Stomach (tissue), 4 donors: ENCODE data around the gene MEN1.

Source experiments
- CTCF ChIP-seq, 7 experiments: fragments of 450-650 bp in 4 of 7; fragments of 200-600 bp in 3 of 7; sonication (generic) in 3 of 7; IDR thresholded peaks; one replicate each; pipeline ENCODE4 v1.5.1; 2016 to 2019; ENCODE audit warnings: antibody characterized with exemption in 7 of 7, control low read depth in 2 of 7, mild to moderate bottlenecking in 1 of 7
- POLR2A ChIP-seq, 4 donors: fragments of 450-650 bp; IDR thresholded peaks; one replicate each; pipeline ENCODE4 v1.6.1; 2016; ENCODE audit warnings: antibody characterized with exemption in 4 of 4, control low read depth in 2 of 4, mild to moderate bottlenecking in 1 of 4, moderate library complexity in 1 of 4

GRCh38 chr11:64765851-64766665 lies 44.3 kb downstream of the MEN1 start:
- no peak for TF ChIP-seq CTCF (IDR thresholded peaks at IDR 0.05)
- TF ChIP-seq POLR2A (IDR thresholded peaks at IDR 0.05) = no peak
